Choroid plexus epithelial cell (primary cell): ENCODE data around the gene THBS4.
A peak's percentile ranks its signal among the peaks of the same experiment; 100 is the strongest.
"Not testable (repeated sequence)": the region's sequence is repeated elsewhere in the genome, so short reads cannot be mapped to it uniquely, and the experiment has no call there.

Source experiments
- DNase-seq: peaks from one replicate; pipeline ENCODE4 v3.0.0-alpha.2; 2010; ENCODE audit warnings: low read depth
- H3K4me3 ChIP-seq: 2 replicates; pipeline ENCODE4 v1.5.1; 2011; ENCODE audit warnings: low read depth, mild to moderate bottlenecking, control low read depth, low read length, moderate library complexity
- TF ChIP-seq, protein P1 (sequence below): conservative IDR thresholded peaks from 2 replicates; pipeline ENCODE4 v1.5.1; 2011; ENCODE audit warnings: low read depth, mild to moderate bottlenecking, control low read depth, inconsistent platforms, low read length, moderate library complexity

The THBS4 gene

DNA sequence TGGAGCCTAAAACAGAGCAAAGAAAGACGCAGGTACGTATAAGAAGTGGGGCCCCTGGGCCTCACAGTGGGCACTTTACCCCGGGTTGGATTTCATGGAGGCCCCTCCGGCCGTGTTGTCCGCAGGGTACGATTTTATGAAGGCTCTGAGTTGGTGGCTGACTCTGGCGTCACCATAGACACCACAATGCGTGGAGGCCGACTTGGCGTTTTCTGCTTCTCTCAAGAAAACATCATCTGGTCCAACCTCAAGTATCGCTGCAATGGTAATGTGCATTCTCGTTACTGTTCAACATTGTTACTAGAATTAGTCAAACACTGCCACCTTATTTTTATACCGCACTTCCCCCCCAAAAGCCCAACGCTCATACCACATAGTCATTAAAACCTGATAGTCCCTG lies 47.1 kb downstream of the THBS4 start:
- TF ChIP-seq, protein P1, sequence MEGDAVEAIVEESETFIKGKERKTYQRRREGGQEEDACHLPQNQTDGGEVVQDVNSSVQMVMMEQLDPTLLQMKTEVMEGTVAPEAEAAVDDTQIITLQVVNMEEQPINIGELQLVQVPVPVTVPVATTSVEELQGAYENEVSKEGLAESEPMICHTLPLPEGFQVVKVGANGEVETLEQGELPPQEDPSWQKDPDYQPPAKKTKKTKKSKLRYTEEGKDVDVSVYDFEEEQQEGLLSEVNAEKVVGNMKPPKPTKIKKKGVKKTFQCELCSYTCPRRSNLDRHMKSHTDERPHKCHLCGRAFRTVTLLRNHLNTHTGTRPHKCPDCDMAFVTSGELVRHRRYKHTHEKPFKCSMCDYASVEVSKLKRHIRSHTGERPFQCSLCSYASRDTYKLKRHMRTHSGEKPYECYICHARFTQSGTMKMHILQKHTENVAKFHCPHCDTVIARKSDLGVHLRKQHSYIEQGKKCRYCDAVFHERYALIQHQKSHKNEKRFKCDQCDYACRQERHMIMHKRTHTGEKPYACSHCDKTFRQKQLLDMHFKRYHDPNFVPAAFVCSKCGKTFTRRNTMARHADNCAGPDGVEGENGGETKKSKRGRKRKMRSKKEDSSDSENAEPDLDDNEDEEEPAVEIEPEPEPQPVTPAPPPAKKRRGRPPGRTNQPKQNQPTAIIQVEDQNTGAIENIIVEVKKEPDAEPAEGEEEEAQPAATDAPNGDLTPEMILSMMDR: no peak
- H3K4me3 ChIP-seq: no peak overlapping the region
- no peak for DNase-seq

GRCh38 chr5:80082731-80083100 lies 47.6 kb downstream of the THBS4 start:
- peak; percentile 84 for DNase-seq
- H3K4me3 ChIP-seq: peak overlapping the region; percentile 34

GRCh38 chr5:80083101-80083890 lies 48.1 kb downstream of the THBS4 start:
- TF ChIP-seq, protein P1: peak; percentile 69
- peak overlapping the region; percentile 34 for H3K4me3 ChIP-seq
- DNase-seq: peak; percentile 79

More at GRCh38 chr5:80082731-80083100, 47.6 kb downstream of the THBS4 start:
- TF ChIP-seq, protein P1: peak; percentile 79

DNA sequence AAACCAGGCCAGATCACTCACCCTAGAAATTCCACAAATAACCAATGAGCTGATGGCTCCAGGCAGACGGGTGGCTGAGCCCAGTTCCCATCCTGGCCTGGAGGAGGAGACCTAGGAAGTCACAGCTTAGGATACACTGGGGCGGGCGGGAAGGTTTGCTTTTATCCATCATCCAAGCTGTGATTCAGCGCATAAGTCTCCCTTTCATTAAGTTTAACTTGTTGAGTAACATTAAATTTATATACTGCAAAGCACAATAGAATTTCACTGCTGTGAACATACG lies 55.7 kb downstream of the THBS4 start:
- TF ChIP-seq, protein P1: no peak
- DNase-seq: no peak
- no peak overlapping the region for H3K4me3 ChIP-seq

DNA sequence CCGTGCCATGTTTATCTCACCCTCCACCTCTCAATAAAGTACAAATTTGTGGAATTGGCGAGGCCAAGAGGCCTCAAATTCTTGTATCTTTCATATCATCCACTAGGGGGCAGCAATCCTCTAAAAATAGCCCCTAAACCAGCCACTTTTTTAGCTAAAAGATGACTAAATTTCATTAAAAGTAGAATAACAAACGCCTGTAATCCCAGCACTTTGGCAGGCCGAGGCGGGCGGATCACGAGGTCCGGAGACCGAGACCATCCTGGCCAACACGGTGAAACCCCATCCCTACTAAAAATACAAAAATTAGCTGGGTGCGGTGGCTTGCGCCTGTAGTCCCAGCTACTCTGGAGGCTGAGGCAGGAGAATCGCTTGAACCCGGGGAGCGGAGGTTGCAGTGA lies 56.6 kb downstream of the THBS4 start:
- H3K4me3 ChIP-seq: not testable (repeated sequence)
- TF ChIP-seq, protein P1: peak; percentile 63
- peak; percentile 73 for DNase-seq

DNA sequence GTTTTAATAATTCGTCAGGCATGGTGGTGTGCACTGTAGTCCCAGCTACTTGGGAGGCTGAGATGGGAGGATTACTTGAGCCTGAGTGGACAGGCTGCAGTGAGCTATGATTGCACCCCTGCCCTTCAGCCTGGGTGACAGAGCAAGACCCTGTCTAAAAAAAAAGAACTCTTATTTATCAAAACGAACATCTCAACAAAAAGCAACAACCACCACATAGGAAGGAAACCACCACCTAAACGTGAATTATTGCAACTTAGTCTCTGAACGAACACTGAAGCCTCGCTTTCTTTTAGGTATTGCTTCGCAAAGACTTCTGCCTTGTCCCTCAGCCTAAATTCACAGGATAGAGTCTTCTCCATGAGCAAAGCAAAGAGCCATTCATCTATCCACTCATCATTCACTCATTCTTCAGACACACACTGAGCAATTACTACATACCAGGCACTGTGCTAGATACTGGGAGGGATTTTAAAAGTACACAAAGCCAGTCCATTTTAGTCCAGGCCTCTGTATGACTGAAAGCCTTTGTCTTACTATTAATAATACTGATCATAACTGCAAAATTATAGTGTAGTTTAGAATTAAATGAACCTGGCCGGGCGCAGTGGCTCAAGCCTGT lies 57.4 kb downstream of the THBS4 start:
- H3K4me3 ChIP-seq: no peak overlapping the region
- DNase-seq: no peak
- TF ChIP-seq, protein P1: no peak

DNA sequence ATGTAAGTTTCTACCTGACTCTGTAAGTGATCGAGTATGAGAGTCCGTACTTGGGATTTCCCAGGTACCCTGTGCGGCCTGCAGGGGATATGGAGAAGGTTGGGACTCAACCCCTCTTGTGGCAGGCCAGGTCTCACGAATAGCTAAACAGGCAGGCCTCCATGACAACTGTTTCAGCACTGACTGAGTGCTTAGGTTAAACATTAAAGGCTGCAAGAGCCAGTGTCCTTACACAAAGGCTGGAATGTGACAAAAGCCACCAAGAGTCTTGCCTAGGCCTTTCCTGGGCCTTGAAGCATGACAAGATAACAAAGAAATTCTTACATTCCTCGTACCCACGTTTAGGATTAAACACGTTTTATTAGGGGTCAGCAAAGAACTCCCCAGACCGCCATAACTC lies 58.6 kb downstream of the THBS4 start:
- no peak overlapping the region for H3K4me3 ChIP-seq
- TF ChIP-seq, protein P1: no peak
- DNase-seq: no peak
